GM12878 (cell line): ENCODE results near the gene ELAPOR2. TPM values are rescaled to one million over a fixed set of nuclear protein-coding genes. Genes with fewer than 3 reads are reported as not detected.

Experiments used
- ATAC-seq: fragments of 200-7000 bp; cut with Tn5 transposase; 3 replicates; pipeline ENCODE4 v1.9.1; 2020; ENCODE audit warnings: mild to moderate bottlenecking, moderate library complexity
- BruUV-seq: library from RNA; stranded (reverse); fragments of 400-500 nt; replicated peaks from 2 replicates; lab custom pipeline; 2021; lab: Mats Ljungman, UMichigan
- CTCF ChIA-PET: fragments of 300-600 bp; sonication (Branson Sonifier 250); formaldehyde crosslinking; extraction: SDS; loops from one replicate; lab custom pipeline; 2021; ENCODE audit warnings: inconsistent platforms; lab: Yijun Ruan, JAX
- POLR2A ChIA-PET: fragments of 350-600 bp; formaldehyde crosslinking; extraction: SDS; loops from one replicate; lab custom pipeline; 2021; ENCODE audit warnings: inconsistent platforms; lab: Charles Lee
- RAD21 ChIA-PET: fragments of 300-600 bp; sonication (Branson Sonifier 250); formaldehyde crosslinking; loops from one replicate; lab custom pipeline; 2023; ENCODE audit warnings: antibody characterized with exemption; ENCODE audit not compliant: unreplicated experiment; lab: Charles Lee
- SMC1A ChIA-PET: fragments of 300-600 bp; sonication (Branson Sonifier 250); formaldehyde crosslinking; loops from one replicate; lab custom pipeline; 2023; ENCODE audit not compliant: unreplicated experiment, uncharacterized antibody; lab: Charles Lee
- DNase-seq: peaks from one replicate; pipeline ENCODE4 v3.0.0-alpha.2; 2011; ENCODE audit warnings: low read depth, low spot score
- FAIRE-seq: peaks from 3 replicates; lab custom pipeline; 2011; peaks lifted over from hg19 to GRCh38; lab: Jason Lieb, UNC
- H2AFZ ChIP-seq: 2 replicates; pipeline ENCODE4 v1.6.0; 2011; ENCODE audit warnings: low read depth, low read length, control low read depth; ENCODE audit not compliant: control insufficient read depth
- H3K27ac ChIP-seq: 2 replicates; pipeline ENCODE4 v1.5.1; 2011; ENCODE audit warnings: control low read depth; ENCODE audit not compliant: control insufficient read depth, insufficient read depth
- H3K27me3 ChIP-seq, 2 experiments: replicated peaks in 1 of 2; 2 replicates each; pipeline versions ENCODE4 v1.6.0 to v1.6.1; 2011; ENCODE audit warnings: low read length in 1 of 2; ENCODE audit not compliant: control insufficient read depth in 2 of 2, insufficient read depth in 2 of 2
- H3K36me3 ChIP-seq, 2 experiments: 2 replicates each; pipeline ENCODE4 v1.5.1; 2011; ENCODE audit warnings: low read length in 1 of 2; ENCODE audit not compliant: control insufficient read depth in 2 of 2, insufficient read depth in 2 of 2
- H3K4me1 ChIP-seq: 2 replicates; pipeline ENCODE4 v1.6.1; 2011; ENCODE audit warnings: mild to moderate bottlenecking, low read length, moderate library complexity, mixed read lengths; ENCODE audit not compliant: control insufficient read depth, insufficient read depth
- H3K4me2 ChIP-seq: 2 replicates; pipeline ENCODE4 v1.6.0; 2011; ENCODE audit warnings: control low read depth; ENCODE audit not compliant: control insufficient read depth, insufficient read depth
- H3K4me3 ChIP-seq: fragments of 200-600 bp; sonication (generic); 2 replicates; pipeline ENCODE4 v1.5.1; 2016
- H3K79me2 ChIP-seq: 2 replicates; pipeline ENCODE4 v1.6.0; 2011; ENCODE audit warnings: low read length; ENCODE audit not compliant: control insufficient read depth, insufficient read depth
- H3K9ac ChIP-seq: 2 replicates; pipeline ENCODE4 v1.8.0; 2011; ENCODE audit warnings: low read length, control low read depth, mixed read lengths; ENCODE audit not compliant: control insufficient read depth, insufficient read depth
- H3K9me3 ChIP-seq: replicated peaks from 3 replicates; pipeline ENCODE4 v1.5.1; 2011; ENCODE audit warnings: mild to moderate bottlenecking, low read length; ENCODE audit not compliant: control insufficient read depth, insufficient read depth
- H4K20me1 ChIP-seq: 2 replicates; pipeline ENCODE4 v1.6.0; 2011; ENCODE audit not compliant: control insufficient read depth, insufficient read depth
- NBN ChIP-seq: fragments of 450-650 bp; IDR thresholded peaks from 2 replicates; pipeline ENCODE4 v1.6.1; 2016
- NR2C2 ChIP-seq: IDR thresholded peaks from 2 replicates; pipeline ENCODE4 v1.6.1; 2011; ENCODE audit warnings: borderline replicate concordance, low read depth; ENCODE audit not compliant: control insufficient read depth, insufficient read length
- SRF ChIP-seq, 2 experiments: IDR thresholded peaks; 2 replicates each; pipeline ENCODE4 v1.6.1; 2011; ENCODE audit warnings: low read depth in 2 of 2, low read length in 2 of 2, mild to moderate bottlenecking in 1 of 2, moderate library complexity in 1 of 2
- USF1 ChIP-seq: IDR thresholded peaks from 2 replicates; pipeline ENCODE4 v1.6.1; 2011; ENCODE audit warnings: borderline replicate concordance, low read depth, mild to moderate bottlenecking, moderate library complexity, mixed read lengths, low read length; ENCODE audit not compliant: insufficient read depth; ENCODE audit errors: extremely low read length
- WGBS: methylation state at CpG from one replicate; pipeline ENCODE4 v1.1.6; 2016; ENCODE audit warnings: low lambda C conversion rate; ENCODE audit not compliant: insufficient replicate concordance, insufficient coverage; ENCODE audit errors: missing lambda C conversion rate; 5-methylcytosine and 5-hydroxymethylcytosine counted together
- in situ Hi-C: fragments of 300-500 bp; cut with MboI; formaldehyde crosslinking; loops from 9 replicates; pipeline ENCODE4 v1.14.3; 2018; ENCODE audit warnings: mixed read lengths
- intact Hi-C: fragments of 100-400 bp; cut with micrococcal nuclease; formaldehyde crosslinking; loops from one replicate; pipeline ENCODE4 v1.14.2; 2022; ENCODE audit not compliant: unreplicated experiment
- polyA plus RNA-seq, 11 experiments: library from polyadenylated mRNA; depleted of rRNA in 4 of 11; unstranded in 6 of 11; stranded (reverse) in 5 of 11; fragments of >200 nt; fragmentation: Nextera tagmentation in 4 of 11; fragmentation: Illumina TruSeq in 1 of 11; extraction: Ambion mirVana in 4 of 11; extraction: Trizol in 1 of 11; gene quantifications; 1 replicate in 1 of 11; 2 replicates in 10 of 11; pipeline versions ENCODE4 v1.2.1 to v1.2.3, GENCODE V29; 2011 to 2016; ENCODE audit warnings: inconsistent platforms in 2 of 11, missing spikeins in 2 of 11, low read depth in 1 of 11
- total RNA-seq, 4 experiments: library from RNA; depleted of rRNA in 3 of 4; stranded (reverse); fragments of >200 nt in 3 of 4; fragmentation: Illumina TruSeq in 1 of 4; extraction: Trizol in 1 of 4; gene quantifications; 2 replicates each; pipeline versions ENCODE4 v1.2.1 to v1.2.3, GENCODE V29; 2013 to 2021
- TF ChIP-seq, protein P1 (sequence below): fragments of 150-350 bp; IDR thresholded peaks from 2 replicates; pipeline ENCODE4 v1.6.1; 2014; ENCODE audit warnings: mild to moderate bottlenecking, low read depth, low read length
- TF ChIP-seq, protein P2 (sequence below): fragments of 450-650 bp; IDR thresholded peaks from 2 replicates; pipeline ENCODE4 v1.6.1; 2017; ENCODE audit warnings: mild to moderate bottlenecking, moderate library complexity
- TF ChIP-seq, protein P3 (sequence below): IDR thresholded peaks from 2 replicates; pipeline ENCODE4 v1.6.1; 2011; ENCODE audit warnings: low read depth, low read length, improper control_type of control experiment, borderline replicate concordance

The ELAPOR2 gene
- total and polyA plus RNA-seq, 10 of the 15 experiments (the other 5 are each of a cell fraction or from before 2014, with no cell fraction given) = 0.12 to 7.1 (median 3.8) TPM

- 15% methylated on average over 3 of the region's 3 CpGs for WGBS
- ChIA-PET SMC1A (interaction anchor here (0.8 to 1.0 kb wide), 2 partner anchors 12 to 135 kb away, joined by 3 read pairs; no protein-coding TSS in a partner anchor), RAD21 (no interaction called here)
Observed at GRCh38 chr7:87013136-87013839, 46.2 kb downstream of the ELAPOR2 start.

More at GRCh38 chr7:87013136-87013839, 46.2 kb downstream of the ELAPOR2 start:
- Histone ChIP-seq H3K4me2 (no peak overlapping the region), H3K79me2 (no peaks in the 10 kb centered on the region), H3K9me3 (no peaks in the 10 kb centered on the region), H2AFZ (no peak overlapping the region), H3K27me3 (no peaks in the 10 kb centered on the region), H3K4me1 (no peaks in the 10 kb centered on the region; the same call in 1 of the 2 replicates), H3K27ac (no peak overlapping the region), H4K20me1 (no peaks in the 10 kb centered on the region), H3K4me3 (no peak overlapping the region), H3K36me3 (no peaks in the 10 kb centered on the region), H3K9ac (no peak overlapping the region)
- FAIRE-seq = no peak
- intact Hi-C loops (no loop called here), in situ Hi-C loops (no loop called here)
- BruUV-seq = no TSS peak
- TF ChIP-seq, protein P1, sequence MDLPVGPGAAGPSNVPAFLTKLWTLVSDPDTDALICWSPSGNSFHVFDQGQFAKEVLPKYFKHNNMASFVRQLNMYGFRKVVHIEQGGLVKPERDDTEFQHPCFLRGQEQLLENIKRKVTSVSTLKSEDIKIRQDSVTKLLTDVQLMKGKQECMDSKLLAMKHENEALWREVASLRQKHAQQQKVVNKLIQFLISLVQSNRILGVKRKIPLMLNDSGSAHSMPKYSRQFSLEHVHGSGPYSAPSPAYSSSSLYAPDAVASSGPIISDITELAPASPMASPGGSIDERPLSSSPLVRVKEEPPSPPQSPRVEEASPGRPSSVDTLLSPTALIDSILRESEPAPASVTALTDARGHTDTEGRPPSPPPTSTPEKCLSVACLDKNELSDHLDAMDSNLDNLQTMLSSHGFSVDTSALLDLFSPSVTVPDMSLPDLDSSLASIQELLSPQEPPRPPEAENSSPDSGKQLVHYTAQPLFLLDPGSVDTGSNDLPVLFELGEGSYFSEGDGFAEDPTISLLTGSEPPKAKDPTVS = no peak
- no peak for TF ChIP-seq NR2C2
- no peak for TF ChIP-seq USF1
- TF ChIP-seq SRF (IDR thresholded peaks at IDR 0.05; ENCODE audit: low read depth in 2 of 2, low read length in 2 of 2) = no peak
- TF ChIP-seq NBN = no peak
- TF ChIP-seq, protein P2, sequence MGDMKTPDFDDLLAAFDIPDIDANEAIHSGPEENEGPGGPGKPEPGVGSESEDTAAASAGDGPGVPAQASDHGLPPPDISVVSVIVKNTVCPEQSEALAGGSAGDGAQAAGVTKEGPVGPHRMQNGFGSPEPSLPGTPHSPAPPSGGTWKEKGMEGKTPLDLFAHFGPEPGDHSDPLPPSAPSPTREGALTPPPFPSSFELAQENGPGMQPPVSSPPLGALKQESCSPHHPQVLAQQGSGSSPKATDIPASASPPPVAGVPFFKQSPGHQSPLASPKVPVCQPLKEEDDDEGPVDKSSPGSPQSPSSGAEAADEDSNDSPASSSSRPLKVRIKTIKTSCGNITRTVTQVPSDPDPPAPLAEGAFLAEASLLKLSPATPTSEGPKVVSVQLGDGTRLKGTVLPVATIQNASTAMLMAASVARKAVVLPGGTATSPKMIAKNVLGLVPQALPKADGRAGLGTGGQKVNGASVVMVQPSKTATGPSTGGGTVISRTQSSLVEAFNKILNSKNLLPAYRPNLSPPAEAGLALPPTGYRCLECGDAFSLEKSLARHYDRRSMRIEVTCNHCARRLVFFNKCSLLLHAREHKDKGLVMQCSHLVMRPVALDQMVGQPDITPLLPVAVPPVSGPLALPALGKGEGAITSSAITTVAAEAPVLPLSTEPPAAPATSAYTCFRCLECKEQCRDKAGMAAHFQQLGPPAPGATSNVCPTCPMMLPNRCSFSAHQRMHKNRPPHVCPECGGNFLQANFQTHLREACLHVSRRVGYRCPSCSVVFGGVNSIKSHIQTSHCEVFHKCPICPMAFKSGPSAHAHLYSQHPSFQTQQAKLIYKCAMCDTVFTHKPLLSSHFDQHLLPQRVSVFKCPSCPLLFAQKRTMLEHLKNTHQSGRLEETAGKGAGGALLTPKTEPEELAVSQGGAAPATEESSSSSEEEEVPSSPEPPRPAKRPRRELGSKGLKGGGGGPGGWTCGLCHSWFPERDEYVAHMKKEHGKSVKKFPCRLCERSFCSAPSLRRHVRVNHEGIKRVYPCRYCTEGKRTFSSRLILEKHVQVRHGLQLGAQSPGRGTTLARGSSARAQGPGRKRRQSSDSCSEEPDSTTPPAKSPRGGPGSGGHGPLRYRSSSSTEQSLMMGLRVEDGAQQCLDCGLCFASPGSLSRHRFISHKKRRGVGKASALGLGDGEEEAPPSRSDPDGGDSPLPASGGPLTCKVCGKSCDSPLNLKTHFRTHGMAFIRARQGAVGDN = no peak
- TF ChIP-seq, protein P3, sequence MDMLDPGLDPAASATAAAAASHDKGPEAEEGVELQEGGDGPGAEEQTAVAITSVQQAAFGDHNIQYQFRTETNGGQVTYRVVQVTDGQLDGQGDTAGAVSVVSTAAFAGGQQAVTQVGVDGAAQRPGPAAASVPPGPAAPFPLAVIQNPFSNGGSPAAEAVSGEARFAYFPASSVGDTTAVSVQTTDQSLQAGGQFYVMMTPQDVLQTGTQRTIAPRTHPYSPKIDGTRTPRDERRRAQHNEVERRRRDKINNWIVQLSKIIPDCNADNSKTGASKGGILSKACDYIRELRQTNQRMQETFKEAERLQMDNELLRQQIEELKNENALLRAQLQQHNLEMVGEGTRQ = no peak
- CTCF ChIA-PET = interaction anchor here (0.7 to 1.6 kb wide), 3 partner anchors 77 to 223 kb away, joined by 3 to 4 read pairs (median 3); no protein-coding TSS in a partner anchor
- no peak for ATAC-seq
- no peak for DNase-seq
- POLR2A ChIA-PET = interaction anchor here (0.6 to 0.7 kb wide), 2 partner anchors 183 to 1317 kb away, joined by 4 to 7 read pairs; no protein-coding TSS in a partner anchor
